Omental fat pad (tissue), 4 donors: ENCODE results near the gene CNOT4. TPM values are rescaled to one million over a fixed set of nuclear protein-coding genes. Genes with fewer than 3 reads are reported as not detected.

ENCODE experiments used
- ATAC-seq: fragments of 150-250 bp; one replicate; pipeline ENCODE4 v1.9.1; 2016; ENCODE audit warnings: mild to moderate bottlenecking, moderate library complexity; ENCODE audit not compliant: low FRiP score
- DNase-seq: peaks from one replicate; pipeline ENCODE4 v3.0.0-alpha.2; 2019; ENCODE audit warnings: low spot score
- CTCF ChIP-seq, 3 donors: fragments of 450-650 bp; IDR thresholded peaks; one replicate each; pipeline ENCODE4 v1.5.1; 2016 to 2017; ENCODE audit warnings: antibody characterized with exemption in 3 of 3, mild to moderate bottlenecking in 3 of 3, moderate library complexity in 2 of 3
- total RNA-seq, 4 donors: library from RNA; depleted of rRNA; stranded (reverse); fragments of >200 nt; gene quantifications; one replicate each; pipeline ENCODE4 v1.1.0, GENCODE V29; 2016

The CNOT4 gene
- total RNA-seq, 4 donors from 2014 or later: 19.8 to 21.8 (median 20.2) TPM

- ATAC-seq: no peak
- no peak for TF ChIP-seq CTCF (IDR thresholded peaks at IDR 0.05)
- DNase-seq: no peak
Observed at GRCh38 chr7:135517060-135517459, 7.2 kb upstream of the CNOT4 start.

- no peak for DNase-seq
- TF ChIP-seq CTCF (IDR thresholded peaks at IDR 0.05): no peak
- no peak for ATAC-seq
Observed at GRCh38 chr7:135514856-135515255, 5.0 kb upstream of the CNOT4 start.

- no peak for TF ChIP-seq CTCF (IDR thresholded peaks at IDR 0.05)
- ATAC-seq (no peak), DNase-seq (no peak)
Observed at GRCh38 chr7:135512135-135512887, 2.4 kb upstream of the CNOT4 start.

GRCh38 chr7:135510592-135511183 is 786 bp upstream of the CNOT4 start:
- ATAC-seq: no peak
- TF ChIP-seq CTCF (IDR thresholded peaks at IDR 0.05): no peak
- DNase-seq: no peak

GRCh38 chr7:135509589-135509838 is 388 bp downstream of the CNOT4 start:
- ATAC-seq: no peak
- no peak for TF ChIP-seq CTCF (IDR thresholded peaks at IDR 0.05)
- no peak for DNase-seq

- TF ChIP-seq CTCF (IDR thresholded peaks at IDR 0.05): no peak
- DNase-seq (no peak), ATAC-seq (peak; percentile 20)
Observed at GRCh38 chr7:135508883-135509588, 866 bp downstream of the CNOT4 start.

- DNase-seq (no peak), ATAC-seq (no peak)
- no peak for TF ChIP-seq CTCF (IDR thresholded peaks at IDR 0.05)
Observed at GRCh38 chr7:135501402-135501801, 8.5 kb downstream of the CNOT4 start.
